Endodermal cell (in vitro differentiated cells): Measurements from ENCODE around the gene PLPP6. TPM values are rescaled to one million over a fixed set of nuclear protein-coding genes. Genes with fewer than 3 reads are reported as not detected.

ENCODE experiments used
- DNase-seq: peaks from one replicate; pipeline ENCODE4 v3.0.0-alpha.2; 2017
- H3K27ac ChIP-seq: 2 replicates; pipeline ENCODE4 v1.5.1; 2013; ENCODE audit warnings: mild to moderate bottlenecking, low read depth, low read length, moderate library complexity
- H3K27me3 ChIP-seq: 2 replicates; pipeline ENCODE4 v1.6.1; 2013; ENCODE audit warnings: mild to moderate bottlenecking, low read length, moderate library complexity; ENCODE audit not compliant: insufficient read depth, control insufficient read depth, poor library complexity, severe bottlenecking
- H3K36me3 ChIP-seq: 2 replicates; pipeline ENCODE4 v1.7.0; 2013; ENCODE audit warnings: mild to moderate bottlenecking, low read length, moderate library complexity; ENCODE audit not compliant: control insufficient read depth, insufficient read depth
- H3K4me1 ChIP-seq: one replicate; pipeline ENCODE4 v1.7.0; 2013; ENCODE audit warnings: low read length; ENCODE audit not compliant: control insufficient read depth, insufficient read depth
- H3K4me3 ChIP-seq: 2 replicates; pipeline ENCODE4 v1.5.1; 2013; ENCODE audit warnings: mild to moderate bottlenecking, low read length, moderate library complexity
- H3K9ac ChIP-seq: 2 replicates; pipeline ENCODE4 v1.6.1; 2013; ENCODE audit warnings: mild to moderate bottlenecking, low read length, moderate library complexity; ENCODE audit not compliant: poor library complexity, severe bottlenecking; ENCODE audit errors: extremely low read depth
- H3K9me3 ChIP-seq: 2 replicates; pipeline ENCODE4 v1.6.1; 2013; ENCODE audit warnings: mild to moderate bottlenecking, low read length, moderate library complexity; ENCODE audit not compliant: control insufficient read depth
- H3K27ac Mint-ChIP-seq: 2 replicates; pipeline ENCODE4 v1.8.0; 2020; ENCODE audit warnings: mixed read lengths
- H3K27me3 Mint-ChIP-seq: 2 replicates; pipeline ENCODE4 v1.8.0; 2021; ENCODE audit warnings: mild to moderate bottlenecking, mixed read lengths; ENCODE audit not compliant: insufficient read depth
- H3K36me3 Mint-ChIP-seq: 2 replicates; pipeline ENCODE4 v1.8.0; 2020; ENCODE audit warnings: low read depth, mixed read lengths
- H3K4me1 Mint-ChIP-seq: 2 replicates; pipeline ENCODE4 v1.8.0; 2020; ENCODE audit warnings: mixed read lengths
- H3K4me3 Mint-ChIP-seq: 2 replicates; pipeline ENCODE4 v1.8.0; 2020; ENCODE audit warnings: mild to moderate bottlenecking, moderate library complexity, mixed read lengths
- H3K9me3 Mint-ChIP-seq: 2 replicates; pipeline ENCODE4 v1.8.0; 2020; ENCODE audit warnings: mild to moderate bottlenecking, mixed read lengths
- WGBS, 2 experiments: methylation state at CpG; one replicate each; pipeline versions ENCODE4 v1.1.5 to v1.1.7; 2013; ENCODE audit warnings: missing lambda C conversion rate in 2 of 2, mixed read lengths in 1 of 2; ENCODE audit not compliant: insufficient coverage in 1 of 2, insufficient read length in 1 of 2; 5-methylcytosine and 5-hydroxymethylcytosine counted together
- long read RNA-seq, 4 experiments: library from polyadenylated mRNA in 2 of 4; library from RNA in 1 of 4; library from capped mRNA in 1 of 4; stranded (forward) in 3 of 4; unstranded in 1 of 4; transcript quantifications; one replicate each; pipeline ENCODE4 v2.0.0, GENCODE V29; 2020 to 2021; ENCODE audit warnings: inconsistent platforms in 1 of 4
- polyA plus RNA-seq, 2 experiments: library from polyadenylated mRNA; stranded (reverse); fragments of 50-300 nt; gene quantifications; one replicate each; pipeline ENCODE4 v1.2.3, GENCODE V29; 2013
- total RNA-seq, 2 donors: library from RNA; stranded (reverse); fragmentation: NEBNext Ultra II Directional in 1 of 2; extraction: Animal tissue kit (Norgen Biotek cat#: 25700) in 1 of 2; gene quantifications; 2 replicates in 1 of 2; 3 replicates in 1 of 2; pipeline ENCODE4 v1.2.1, GENCODE V29; 2021
- TF ChIP-seq, protein P1 (sequence below): fragments of 200-600 bp; sonication (generic); conservative IDR thresholded peaks from 2 replicates; pipeline ENCODE4 v1.5.0; 2021; ENCODE audit warnings: antibody characterized with exemption, mild to moderate bottlenecking

PLPP6 gene
- total RNA-seq, result 10 to 100 TPM; 13.1 to 19.6 TPM
- 13.0 TPM for polyA plus RNA-seq (2013, experiment 1 of 2)
- 10.3 TPM for polyA plus RNA-seq (2013, experiment 2 of 2)
- long read RNA-seq, experiment 1, transcript PLPP6-201 (1 exons, 2,944 nt), result major isoform, 9 of 9 reads
- long read RNA-seq, experiment 1, partial matches to known transcripts, result 0 of 9 reads
- long read RNA-seq, experiment 1, other reads (novel, unspliced or antisense), result 0 of 9 reads
- long read RNA-seq, experiment 2, transcript PLPP6-201 (1 exons, 2,944 nt), result major isoform, 52 of 52 reads
- long read RNA-seq, experiment 2, partial matches to known transcripts, result 0 of 52 reads
- long read RNA-seq, experiment 2, other reads (novel, unspliced or antisense), result 0 of 52 reads
- long read RNA-seq, experiment 3, transcript PLPP6-201 (1 exons, 2,944 nt), result major isoform, 97 of 98 reads
- long read RNA-seq, experiment 3, partial matches to known transcripts, result 0 of 98 reads
- long read RNA-seq, experiment 3, other reads (novel, unspliced or antisense), result 1 of 98 reads
- long read RNA-seq, experiment 4, partial matches to known transcripts, result 0 of 1 reads
- long read RNA-seq, experiment 4, other reads (novel, unspliced or antisense), result 0 of 1 reads

DNA sequence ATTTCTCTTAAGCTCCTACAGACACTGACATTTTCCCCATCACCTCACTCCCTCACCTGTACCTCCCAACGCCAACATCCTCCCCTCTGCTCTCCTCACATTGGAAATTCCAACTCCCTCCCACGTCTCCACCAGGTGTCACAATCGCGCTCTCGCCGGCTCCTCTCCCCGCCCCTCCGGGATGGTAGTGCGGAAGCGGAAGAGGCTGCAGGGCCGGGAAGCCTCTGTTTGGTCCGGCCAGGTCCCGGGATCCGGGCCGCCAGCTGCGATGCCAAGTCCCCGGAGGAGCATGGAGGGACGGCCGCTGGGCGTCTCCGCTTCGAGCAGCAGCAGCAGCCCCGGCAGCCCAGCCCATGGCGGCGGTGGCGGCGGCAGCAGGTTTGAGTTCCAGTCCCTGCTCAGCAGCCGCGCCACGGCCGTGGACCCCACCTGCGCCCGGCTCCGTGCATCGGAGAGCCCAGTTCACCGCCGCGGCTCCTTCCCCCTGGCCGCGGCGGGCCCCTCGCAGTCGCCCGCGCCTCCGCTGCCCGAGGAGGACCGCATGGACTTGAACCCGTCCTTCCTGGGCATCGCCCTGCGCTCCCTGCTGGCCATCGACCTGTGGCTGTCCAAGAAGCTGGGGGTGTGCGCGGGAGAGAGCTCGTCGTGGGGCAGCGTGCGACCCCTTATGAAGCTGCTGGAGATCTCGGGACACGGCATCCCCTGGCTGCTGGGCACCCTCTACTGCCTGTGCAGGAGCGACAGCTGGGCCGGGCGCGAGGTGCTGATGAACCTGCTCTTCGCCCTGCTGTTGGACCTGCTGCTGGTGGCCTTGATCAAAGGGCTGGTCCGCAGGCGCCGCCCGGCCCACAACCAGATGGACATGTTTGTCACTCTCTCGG, at the start of gene PLPP6:
PLPP6 (plus strand) TSS at position 187 of the 881 bp plus-strand sequence; CDS start at position 269, 82 bp downstream.
- DNase-seq, result peak; percentile 98
- H3K9me3 ChIP-seq, result no peaks in the 10 kb centered on the region
- peak within 1 kb of the TSS; percentile 82 for H3K4me3 ChIP-seq
- H3K9ac ChIP-seq, result peak within 1 kb of the TSS; percentile 70
- 2 to 13% methylated on average over 10 to 70 of the region's 70 CpGs for WGBS, 2 experiments
- no peak within 1 kb of the TSS for H3K27ac ChIP-seq
- H3K4me1 ChIP-seq, result peaks cover 14% of the 10 kb centered on the region
- H3K36me3 ChIP-seq, result no peaks in the 10 kb centered on the region
- peaks cover 3% of the 10 kb centered on the region for H3K36me3 Mint-ChIP-seq
- no peaks in the 10 kb centered on the region for H3K27me3 ChIP-seq
- no peaks in the 10 kb centered on the region for H3K9me3 Mint-ChIP-seq
- TF ChIP-seq, protein P1, sequence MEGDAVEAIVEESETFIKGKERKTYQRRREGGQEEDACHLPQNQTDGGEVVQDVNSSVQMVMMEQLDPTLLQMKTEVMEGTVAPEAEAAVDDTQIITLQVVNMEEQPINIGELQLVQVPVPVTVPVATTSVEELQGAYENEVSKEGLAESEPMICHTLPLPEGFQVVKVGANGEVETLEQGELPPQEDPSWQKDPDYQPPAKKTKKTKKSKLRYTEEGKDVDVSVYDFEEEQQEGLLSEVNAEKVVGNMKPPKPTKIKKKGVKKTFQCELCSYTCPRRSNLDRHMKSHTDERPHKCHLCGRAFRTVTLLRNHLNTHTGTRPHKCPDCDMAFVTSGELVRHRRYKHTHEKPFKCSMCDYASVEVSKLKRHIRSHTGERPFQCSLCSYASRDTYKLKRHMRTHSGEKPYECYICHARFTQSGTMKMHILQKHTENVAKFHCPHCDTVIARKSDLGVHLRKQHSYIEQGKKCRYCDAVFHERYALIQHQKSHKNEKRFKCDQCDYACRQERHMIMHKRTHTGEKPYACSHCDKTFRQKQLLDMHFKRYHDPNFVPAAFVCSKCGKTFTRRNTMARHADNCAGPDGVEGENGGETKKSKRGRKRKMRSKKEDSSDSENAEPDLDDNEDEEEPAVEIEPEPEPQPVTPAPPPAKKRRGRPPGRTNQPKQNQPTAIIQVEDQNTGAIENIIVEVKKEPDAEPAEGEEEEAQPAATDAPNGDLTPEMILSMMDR, result peak; percentile 65
- H3K27ac Mint-ChIP-seq, result peak within 1 kb of the TSS; percentile 62
- H3K4me3 Mint-ChIP-seq, result peak within 1 kb of the TSS; percentile 73
- peaks cover 48% of the 10 kb centered on the region for H3K4me1 Mint-ChIP-seq
- H3K27me3 Mint-ChIP-seq, result peaks cover 1% of the 10 kb centered on the region

DNA sequence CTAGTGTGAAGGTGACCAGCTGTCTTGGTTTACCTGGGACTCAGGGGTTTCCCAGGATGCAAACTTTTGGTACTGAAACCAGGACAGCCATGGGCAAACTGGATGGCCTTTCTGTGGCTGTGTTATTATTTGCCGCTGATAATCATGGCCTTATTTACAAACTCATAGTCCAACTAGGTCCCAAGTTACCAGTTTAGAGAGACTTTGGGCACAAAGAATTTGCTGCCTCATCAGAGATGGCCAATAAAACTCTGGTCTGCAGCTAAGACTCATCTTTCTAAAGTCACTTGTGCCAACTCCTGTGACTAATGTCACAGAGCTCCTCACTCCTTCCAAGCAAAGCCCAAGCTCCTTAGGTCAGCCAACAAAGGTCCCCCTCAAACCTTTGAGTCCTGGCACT, 47.5 kb upstream of the PLPP6 start:
- no peak overlapping the region for H3K4me3 Mint-ChIP-seq
- Histone ChIP-seq H3K4me3 (no peak overlapping the region), H3K36me3 (no peaks in the 10 kb centered on the region), H3K9ac (no peak overlapping the region), H3K27me3 (no peaks in the 10 kb centered on the region), H3K9me3 (no peaks in the 10 kb centered on the region), H3K4me1 (no peaks in the 10 kb centered on the region), H3K27ac (no peak overlapping the region)
- peaks cover 1% of the 10 kb centered on the region for H3K9me3 Mint-ChIP-seq
- H3K27me3 Mint-ChIP-seq, result no peaks in the 10 kb centered on the region
- no peak overlapping the region for H3K27ac Mint-ChIP-seq
- H3K4me1 Mint-ChIP-seq, result peaks cover 6% of the 10 kb centered on the region
- DNase-seq, result no peak
- 96% methylated on average over 1 of the region's 1 CpG; no CpG with 5 or more reads in 1 of the 2 experiments for WGBS, 2 experiments
- H3K36me3 Mint-ChIP-seq, result no peaks in the 10 kb centered on the region
- TF ChIP-seq, protein P1, result no peak

DNA sequence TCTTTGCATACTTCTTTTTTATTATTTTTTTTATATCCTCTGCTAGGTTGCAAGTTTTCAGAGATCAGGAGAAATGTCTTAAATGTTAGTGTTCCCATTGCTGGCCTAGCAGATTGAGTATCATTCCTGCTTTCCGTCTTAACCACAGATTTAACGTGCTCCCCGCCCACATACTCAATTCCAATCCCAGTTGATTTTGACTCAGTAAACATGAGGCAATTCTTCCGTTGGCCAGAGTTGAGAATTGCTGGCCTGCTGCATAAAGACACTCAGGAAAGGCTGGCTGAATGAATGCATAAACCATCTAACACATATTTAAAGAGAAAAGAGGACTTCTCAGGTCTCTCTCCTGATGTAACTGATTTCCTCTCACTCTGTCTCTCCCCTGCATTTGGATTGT, 46.8 kb upstream of the PLPP6 start:
- Histone ChIP-seq H3K4me1 (no peaks in the 10 kb centered on the region), H3K36me3 (no peaks in the 10 kb centered on the region), H3K9me3 (no peaks in the 10 kb centered on the region), H3K9ac (no peak overlapping the region), H3K27ac (no peak overlapping the region), H3K4me3 (no peak overlapping the region), H3K27me3 (no peaks in the 10 kb centered on the region)
- Mint-ChIP-seq H3K27ac (no peak overlapping the region), H3K4me1 (peaks cover 9% of the 10 kb centered on the region), H3K4me3 (no peak overlapping the region), H3K9me3 (no peaks in the 10 kb centered on the region), H3K27me3 (no peaks in the 10 kb centered on the region), H3K36me3 (no peaks in the 10 kb centered on the region)
- no peak for DNase-seq
- TF ChIP-seq, protein P1, result no peak
- WGBS, 2 experiments, result 84 to 93% methylated on average over 3 to 4 of the region's 4 CpGs
